ENCODE data around the gene PPP3R2.

- TF ChIP-seq, protein P1, sequence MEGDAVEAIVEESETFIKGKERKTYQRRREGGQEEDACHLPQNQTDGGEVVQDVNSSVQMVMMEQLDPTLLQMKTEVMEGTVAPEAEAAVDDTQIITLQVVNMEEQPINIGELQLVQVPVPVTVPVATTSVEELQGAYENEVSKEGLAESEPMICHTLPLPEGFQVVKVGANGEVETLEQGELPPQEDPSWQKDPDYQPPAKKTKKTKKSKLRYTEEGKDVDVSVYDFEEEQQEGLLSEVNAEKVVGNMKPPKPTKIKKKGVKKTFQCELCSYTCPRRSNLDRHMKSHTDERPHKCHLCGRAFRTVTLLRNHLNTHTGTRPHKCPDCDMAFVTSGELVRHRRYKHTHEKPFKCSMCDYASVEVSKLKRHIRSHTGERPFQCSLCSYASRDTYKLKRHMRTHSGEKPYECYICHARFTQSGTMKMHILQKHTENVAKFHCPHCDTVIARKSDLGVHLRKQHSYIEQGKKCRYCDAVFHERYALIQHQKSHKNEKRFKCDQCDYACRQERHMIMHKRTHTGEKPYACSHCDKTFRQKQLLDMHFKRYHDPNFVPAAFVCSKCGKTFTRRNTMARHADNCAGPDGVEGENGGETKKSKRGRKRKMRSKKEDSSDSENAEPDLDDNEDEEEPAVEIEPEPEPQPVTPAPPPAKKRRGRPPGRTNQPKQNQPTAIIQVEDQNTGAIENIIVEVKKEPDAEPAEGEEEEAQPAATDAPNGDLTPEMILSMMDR (IDR thresholded peaks at IDR 0.05; ENCODE audit: insufficient read depth, low read length, poor library complexity, severe bottlenecking): no peak
- TF ChIP-seq EZH2phosphoT487 (conservative IDR thresholded peaks at IDR 0.05; ENCODE audit: low read length): no peak
These were observed 7.3 kb downstream of the PPP3R2 start for GRCh38 chr9:101587332-101588043.

All from SU-DHL-6 (cell line).